ENCODE measurements around the gene LSM14B.

DNA sequence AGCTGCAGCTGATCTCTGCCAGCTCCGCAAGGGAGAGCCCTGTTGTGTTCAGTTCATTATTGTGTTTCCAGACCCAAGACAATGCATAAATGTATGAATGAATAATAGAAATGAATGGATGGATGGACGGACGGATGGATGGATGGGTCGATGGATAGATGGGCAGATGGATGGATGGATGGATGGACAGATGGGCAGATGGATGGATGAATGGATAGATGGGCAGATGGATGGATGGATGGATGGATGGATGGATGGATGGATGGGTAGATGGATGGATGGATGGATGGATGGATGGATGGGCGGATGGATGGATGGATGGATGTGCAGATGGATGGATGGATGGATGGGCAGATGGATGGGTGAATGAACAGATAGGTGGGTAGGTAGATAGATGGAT lies 16.7 kb upstream of the LSM14B start:
- TF ChIP-seq, protein P1, sequence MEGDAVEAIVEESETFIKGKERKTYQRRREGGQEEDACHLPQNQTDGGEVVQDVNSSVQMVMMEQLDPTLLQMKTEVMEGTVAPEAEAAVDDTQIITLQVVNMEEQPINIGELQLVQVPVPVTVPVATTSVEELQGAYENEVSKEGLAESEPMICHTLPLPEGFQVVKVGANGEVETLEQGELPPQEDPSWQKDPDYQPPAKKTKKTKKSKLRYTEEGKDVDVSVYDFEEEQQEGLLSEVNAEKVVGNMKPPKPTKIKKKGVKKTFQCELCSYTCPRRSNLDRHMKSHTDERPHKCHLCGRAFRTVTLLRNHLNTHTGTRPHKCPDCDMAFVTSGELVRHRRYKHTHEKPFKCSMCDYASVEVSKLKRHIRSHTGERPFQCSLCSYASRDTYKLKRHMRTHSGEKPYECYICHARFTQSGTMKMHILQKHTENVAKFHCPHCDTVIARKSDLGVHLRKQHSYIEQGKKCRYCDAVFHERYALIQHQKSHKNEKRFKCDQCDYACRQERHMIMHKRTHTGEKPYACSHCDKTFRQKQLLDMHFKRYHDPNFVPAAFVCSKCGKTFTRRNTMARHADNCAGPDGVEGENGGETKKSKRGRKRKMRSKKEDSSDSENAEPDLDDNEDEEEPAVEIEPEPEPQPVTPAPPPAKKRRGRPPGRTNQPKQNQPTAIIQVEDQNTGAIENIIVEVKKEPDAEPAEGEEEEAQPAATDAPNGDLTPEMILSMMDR (IDR thresholded peaks at IDR 0.05) = no peak
- TF ChIP-seq POLR2A (IDR thresholded peaks at IDR 0.05) (no peak), POLR2AphosphoS5 (IDR thresholded peaks at IDR 0.05) (no peak), EP300 (IDR thresholded peaks at IDR 0.05) (no peak)

Measured in suprapubic skin (tissue), 4 donors.